Smooth muscle cell (in vitro differentiated cells): ENCODE data around the gene GREM1. TPM values are rescaled to one million over a fixed set of nuclear protein-coding genes. Genes with fewer than 3 reads are reported as not detected.

Experiments
- DNase-seq: peaks from one replicate; lab custom pipeline; 2025; ENCODE audit not compliant: unreplicated experiment; lab: John Stamatoyannopoulos, UW
- H2AFZ ChIP-seq: fragments of 200-600 bp; sonication (generic); 2 replicates; pipeline ENCODE4 v1.6.0; 2016; ENCODE audit warnings: antibody characterized with exemption, low read depth, mild to moderate bottlenecking
- H3F3A ChIP-seq: fragments of 200-600 bp; sonication (generic); 2 replicates; pipeline ENCODE4 v1.6.0; 2017; ENCODE audit warnings: antibody characterized with exemption, low read depth
- H3K27ac ChIP-seq: fragments of 200-600 bp; sonication (generic); 2 replicates; pipeline ENCODE4 v1.5.1; 2016; ENCODE audit warnings: low read depth, mild to moderate bottlenecking
- H3K27me3 ChIP-seq: fragments of 200-600 bp; sonication (generic); 2 replicates; pipeline ENCODE4 v1.6.1; 2016; ENCODE audit warnings: low read depth, mild to moderate bottlenecking
- H3K36me3 ChIP-seq: fragments of 200-600 bp; sonication (generic); 2 replicates; pipeline ENCODE4 v1.5.1; 2016; ENCODE audit warnings: low read depth
- H3K4me1 ChIP-seq: fragments of 200-600 bp; sonication (generic); 2 replicates; pipeline ENCODE4 v1.5.1; 2016; ENCODE audit warnings: low read depth
- H3K4me2 ChIP-seq: fragments of 200-600 bp; sonication (generic); 2 replicates; pipeline ENCODE4 v1.6.0; 2016; ENCODE audit warnings: mild to moderate bottlenecking
- H3K4me3 ChIP-seq: fragments of 200-600 bp; sonication (generic); 2 replicates; pipeline ENCODE4 v1.5.1; 2016; ENCODE audit warnings: mild to moderate bottlenecking
- H3K79me2 ChIP-seq: fragments of 200-600 bp; sonication (generic); 2 replicates; pipeline ENCODE4 v1.6.0; 2016; ENCODE audit warnings: low read depth, mild to moderate bottlenecking
- H3K9ac ChIP-seq: fragments of 200-600 bp; sonication (generic); 2 replicates; pipeline ENCODE4 v1.6.0; 2016; ENCODE audit warnings: low read depth
- H3K9me3 ChIP-seq: fragments of 200-600 bp; sonication (generic); replicated peaks from 2 replicates; pipeline ENCODE4 v1.5.1; 2016; ENCODE audit warnings: low read depth
- H4K20me1 ChIP-seq: fragments of 200-600 bp; sonication (generic); 2 replicates; pipeline ENCODE4 v1.6.0; 2016; ENCODE audit warnings: low read depth
- WGBS: methylation state at CpG from one replicate; pipeline ENCODE4 v1.1.7; 2016; ENCODE audit warnings: low lambda C conversion rate; 5-methylcytosine and 5-hydroxymethylcytosine counted together
- polyA plus RNA-seq: library from polyadenylated mRNA; unstranded; fragments of >200 nt; fragmentation: Nextera tagmentation; extraction: Ambion mirVana; gene quantifications from 2 replicates; pipeline ENCODE4 v1.2.1, GENCODE V29; 2016
- total RNA-seq: library from RNA; depleted of rRNA; stranded (reverse); fragments of >200 nt; gene quantifications from 2 replicates; pipeline ENCODE4 v1.2.3, GENCODE V29; 2014
- TF ChIP-seq, protein P1 (sequence below): fragments of 200-600 bp; sonication (generic); IDR thresholded peaks from 2 replicates; pipeline ENCODE4 v1.5.1; 2017; ENCODE audit warnings: borderline replicate concordance, mild to moderate bottlenecking, antibody characterized with exemption; ENCODE audit not compliant: insufficient read depth, poor library complexity, severe bottlenecking

Gene GREM1
- total and polyA plus RNA-seq, 2 experiments from 2014 or later = 57.4 to 80.1 TPM

- Histone ChIP-seq H2AFZ (no peak overlapping the region), H3K27me3 (no peaks in the 10 kb centered on the region), H3K27ac (no peak overlapping the region), H3K36me3 (no peaks in the 10 kb centered on the region), H4K20me1 (no peaks in the 10 kb centered on the region), H3K4me1 (no peaks in the 10 kb centered on the region), H3K4me3 (no peak overlapping the region), H3K9ac (no peak overlapping the region), H3K9me3 (no peaks in the 10 kb centered on the region), H3K79me2 (no peaks in the 10 kb centered on the region), H3F3A (no peaks in the 10 kb centered on the region), H3K4me2 (no peak overlapping the region)
- WGBS = 87% methylated on average over 1 of the region's 1 CpG
- TF ChIP-seq, protein P1, sequence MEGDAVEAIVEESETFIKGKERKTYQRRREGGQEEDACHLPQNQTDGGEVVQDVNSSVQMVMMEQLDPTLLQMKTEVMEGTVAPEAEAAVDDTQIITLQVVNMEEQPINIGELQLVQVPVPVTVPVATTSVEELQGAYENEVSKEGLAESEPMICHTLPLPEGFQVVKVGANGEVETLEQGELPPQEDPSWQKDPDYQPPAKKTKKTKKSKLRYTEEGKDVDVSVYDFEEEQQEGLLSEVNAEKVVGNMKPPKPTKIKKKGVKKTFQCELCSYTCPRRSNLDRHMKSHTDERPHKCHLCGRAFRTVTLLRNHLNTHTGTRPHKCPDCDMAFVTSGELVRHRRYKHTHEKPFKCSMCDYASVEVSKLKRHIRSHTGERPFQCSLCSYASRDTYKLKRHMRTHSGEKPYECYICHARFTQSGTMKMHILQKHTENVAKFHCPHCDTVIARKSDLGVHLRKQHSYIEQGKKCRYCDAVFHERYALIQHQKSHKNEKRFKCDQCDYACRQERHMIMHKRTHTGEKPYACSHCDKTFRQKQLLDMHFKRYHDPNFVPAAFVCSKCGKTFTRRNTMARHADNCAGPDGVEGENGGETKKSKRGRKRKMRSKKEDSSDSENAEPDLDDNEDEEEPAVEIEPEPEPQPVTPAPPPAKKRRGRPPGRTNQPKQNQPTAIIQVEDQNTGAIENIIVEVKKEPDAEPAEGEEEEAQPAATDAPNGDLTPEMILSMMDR = no peak
- DNase-seq = no peak
These were observed 20.9 kb downstream of the GREM1 start for GRCh38 chr15:32738666-32739065.

DNA sequence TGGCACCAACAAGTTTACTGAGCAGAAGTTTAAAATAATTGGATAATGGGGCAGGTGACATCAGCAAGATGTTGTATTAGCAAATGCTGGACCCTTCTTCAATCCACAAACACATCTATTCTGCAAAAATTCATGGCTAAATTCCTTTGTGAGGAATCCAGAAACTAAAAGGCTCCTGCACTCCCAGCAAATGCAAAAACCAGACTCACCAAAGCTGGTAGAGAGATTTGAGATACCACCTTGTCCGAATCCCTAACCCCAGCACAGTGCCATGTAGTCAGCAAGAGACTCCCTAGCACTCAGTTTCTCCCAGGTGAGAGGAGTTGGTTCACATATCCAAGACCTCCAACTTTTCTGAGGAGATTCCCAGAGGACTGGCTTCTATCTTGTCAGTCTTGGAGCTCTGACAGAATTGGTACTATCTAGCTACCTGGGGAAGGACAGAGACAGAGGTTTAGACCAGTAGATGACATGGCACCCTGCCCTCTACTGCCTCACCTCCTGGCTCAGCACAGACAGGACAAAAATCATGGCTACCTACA, 21.8 kb downstream of the GREM1 start:
- TF ChIP-seq, protein P1 = no peak
- DNase-seq = no peak
- Histone ChIP-seq H3K9me3 (no peaks in the 10 kb centered on the region), H3F3A (no peaks in the 10 kb centered on the region), H3K4me3 (no peak overlapping the region), H3K27me3 (no peaks in the 10 kb centered on the region), H3K4me2 (no peak overlapping the region), H3K27ac (no peak overlapping the region), H4K20me1 (no peaks in the 10 kb centered on the region), H2AFZ (no peak overlapping the region), H3K4me1 (no peaks in the 10 kb centered on the region), H3K36me3 (no peaks in the 10 kb centered on the region), H3K79me2 (no peaks in the 10 kb centered on the region), H3K9ac (no peak overlapping the region)
- WGBS = 82% methylated on average over 1 of the region's 1 CpG

GRCh38 chr15:32743411-32744140, 25.8 kb downstream of the GREM1 start:
- Histone ChIP-seq H2AFZ (no peak overlapping the region), H4K20me1 (no peaks in the 10 kb centered on the region), H3K27ac (no peak overlapping the region), H3K36me3 (no peaks in the 10 kb centered on the region), H3K27me3 (no peaks in the 10 kb centered on the region), H3K79me2 (no peaks in the 10 kb centered on the region), H3K4me1 (no peaks in the 10 kb centered on the region), H3K4me3 (no peak overlapping the region), H3K9ac (no peak overlapping the region), H3K9me3 (no peaks in the 10 kb centered on the region), H3F3A (no peaks in the 10 kb centered on the region), H3K4me2 (no peak overlapping the region)
- TF ChIP-seq, protein P1 = no peak
- WGBS = 55% methylated on average over 5 of the region's 5 CpGs
- no peak for DNase-seq
